Caco-2 (cell line): ENCODE results near the gene GPA33. TPM values are rescaled to one million over a fixed set of nuclear protein-coding genes. Genes with fewer than 3 reads are reported as not detected.

Experiments used
- BruUV-seq: library from RNA; stranded (reverse); fragments of 400-500 nt; replicated peaks from 2 replicates; lab custom pipeline; 2021; lab: Mats Ljungman, UMichigan
- CTCF ChIA-PET: fragments of 300-600 bp; sonication (Branson Sonifier 250); formaldehyde crosslinking; loops from one replicate; lab custom pipeline; 2022; ENCODE audit warnings: antibody characterized with exemption; lab: Charles Lee
- POLR2A ChIA-PET: fragments of 300-600 bp; sonication (Branson Sonifier 250); formaldehyde crosslinking; loops from one replicate; lab custom pipeline; 2022; ENCODE audit warnings: antibody characterized with exemption; lab: Charles Lee
- DNase-seq, 2 experiments: peaks; one replicate each; pipeline versions ENCODE4 v3.0.0 to v3.0.0-alpha.2; 2020 to 2022
- H3K27me3 ChIP-seq: replicated peaks from 2 replicates; pipeline ENCODE4 v1.6.0; 2011; ENCODE audit warnings: low read length; ENCODE audit not compliant: control insufficient read depth, insufficient read depth
- H3K36me3 ChIP-seq: 2 replicates; pipeline ENCODE4 v1.5.1; 2011; ENCODE audit warnings: low read length; ENCODE audit not compliant: control insufficient read depth, insufficient read depth
- H3K4me1 ChIP-seq: fragments of 250-450 bp; sonication (Bioruptor Pico); 2 replicates; pipeline ENCODE4 v1.5.1; 2020; ENCODE audit warnings: mild to moderate bottlenecking
- H3K4me3 ChIP-seq: 2 replicates; pipeline ENCODE4 v1.5.1; 2011; ENCODE audit warnings: low read depth, mild to moderate bottlenecking, control low read depth, low read length
- H3K9me3 ChIP-seq: fragments of 250-450 bp; sonication (Bioruptor Pico); 2 replicates; pipeline ENCODE4 v1.5.1; 2020; ENCODE audit warnings: mild to moderate bottlenecking, moderate library complexity
- H3K27ac Mint-ChIP-seq: one replicate; pipeline ENCODE4 v1.8.0; 2022; ENCODE audit warnings: mixed read lengths; ENCODE audit not compliant: unreplicated experiment
- H3K27me3 Mint-ChIP-seq: one replicate; pipeline ENCODE4 v1.8.0; 2022; ENCODE audit warnings: mixed read lengths; ENCODE audit not compliant: insufficient read depth, unreplicated experiment
- H3K36me3 Mint-ChIP-seq: one replicate; pipeline ENCODE4 v1.8.0; 2022; ENCODE audit warnings: mild to moderate bottlenecking, mixed read lengths; ENCODE audit not compliant: insufficient read depth, unreplicated experiment
- H3K4me1 Mint-ChIP-seq: one replicate; pipeline ENCODE4 v1.8.0; 2022; ENCODE audit warnings: low read depth, mixed read lengths; ENCODE audit not compliant: unreplicated experiment
- H3K4me3 Mint-ChIP-seq: one replicate; pipeline ENCODE4 v1.8.0; 2022; ENCODE audit warnings: mild to moderate bottlenecking, moderate library complexity, mixed read lengths; ENCODE audit not compliant: unreplicated experiment
- H3K9me3 Mint-ChIP-seq: one replicate; pipeline ENCODE4 v1.8.0; 2022; ENCODE audit warnings: mixed read lengths; ENCODE audit not compliant: unreplicated experiment
- CTCF ChIP-seq, 2 experiments: fragments of 200-600 bp in 1 of 2; IDR thresholded peaks; 1 replicate in 1 of 2; 2 replicates in 1 of 2; pipeline versions ENCODE4 v1.5.1 to v1.8.0; 2011 to 2022; ENCODE audit warnings: antibody characterized with exemption in 1 of 2, control low read depth in 1 of 2, inconsistent platforms in 1 of 2, low read depth in 1 of 2, low read length in 1 of 2, mild to moderate bottlenecking in 1 of 2, moderate library complexity in 1 of 2; ENCODE audit not compliant: insufficient read depth in 1 of 2, severe bottlenecking in 1 of 2, unreplicated experiment in 1 of 2
- intact Hi-C: fragments of 100-400 bp; cut with micrococcal nuclease; formaldehyde crosslinking; loops from one replicate; pipeline ENCODE4 v1.10.0; 2022; ENCODE audit not compliant: unreplicated experiment
- total RNA-seq: library from RNA; stranded (reverse); gene quantifications from 2 replicates; pipeline ENCODE4 v1.2.3, GENCODE V29; 2022

GPA33 gene
- total RNA-seq, 1 experiment from 2014 or later = not detected

- CTCF ChIA-PET = interaction anchor here (0.9 to 8.3 kb wide), 2 partner anchors 151 to 185 kb away, joined by 3 to 186 read pairs; partner anchors contain the start of gene TADA1
- H3K27me3 ChIP-seq = no peaks in the 10 kb centered on the region
- Mint-ChIP-seq H3K9me3 (no peaks in the 10 kb centered on the region), H3K36me3 (no peaks in the 10 kb centered on the region), H3K27me3 (no peaks in the 10 kb centered on the region), H3K4me1 (no peaks in the 10 kb centered on the region), H3K27ac (no peak overlapping the region), H3K4me3 (no peak overlapping the region)
- no peaks in the 10 kb centered on the region for H3K9me3 ChIP-seq
- TF ChIP-seq CTCF (IDR thresholded peaks at IDR 0.05; ENCODE audit: insufficient read depth in 1 of 2, low read depth in 1 of 2, low read length in 1 of 2, severe bottlenecking in 1 of 2, unreplicated experiment in 1 of 2) = no peak
- no peaks in the 10 kb centered on the region for H3K36me3 ChIP-seq
- POLR2A ChIA-PET = no interaction called here
- H3K4me1 ChIP-seq = no peaks in the 10 kb centered on the region; the same call in 1 of the 2 replicates
- no TSS peak for BruUV-seq
- DNase-seq = no peak
- intact Hi-C loops = no loop called here
- no peak overlapping the region for H3K4me3 ChIP-seq
These were observed 29.1 kb downstream of the GPA33 start for GRCh38 chr1:167061073-167061464.

- H3K27me3 ChIP-seq = no peaks in the 10 kb centered on the region
- Mint-ChIP-seq H3K9me3 (no peaks in the 10 kb centered on the region), H3K4me3 (no peak overlapping the region), H3K27ac (no peak overlapping the region), H3K36me3 (no peaks in the 10 kb centered on the region), H3K27me3 (no peaks in the 10 kb centered on the region), H3K4me1 (no peaks in the 10 kb centered on the region)
- CTCF ChIA-PET = interaction anchor here (0.9 to 8.3 kb wide), 2 partner anchors 150 to 184 kb away, joined by 3 to 186 read pairs; partner anchors contain the start of gene TADA1
- H3K4me1 ChIP-seq = no peaks in the 10 kb centered on the region; the same call in 1 of the 2 replicates
- no peaks in the 10 kb centered on the region for H3K36me3 ChIP-seq
- no TSS peak for BruUV-seq
- no peak overlapping the region for H3K4me3 ChIP-seq
- peak in 1 of 2 experiments; percentile 27 for DNase-seq
- TF ChIP-seq CTCF (IDR thresholded peaks at IDR 0.05; ENCODE audit: insufficient read depth in 1 of 2, low read depth in 1 of 2, low read length in 1 of 2, severe bottlenecking in 1 of 2, unreplicated experiment in 1 of 2) = peak in 1 of 2 experiments; percentile 54
- intact Hi-C loops = no loop called here
- H3K9me3 ChIP-seq = no peaks in the 10 kb centered on the region
- POLR2A ChIA-PET = no interaction called here
These were observed 29.8 kb downstream of the GPA33 start for GRCh38 chr1:167060141-167061072.

- DNase-seq = no peak
- Histone ChIP-seq H3K36me3 (no peaks in the 10 kb centered on the region), H3K9me3 (no peaks in the 10 kb centered on the region), H3K4me1 (no peaks in the 10 kb centered on the region; the same call in 1 of the 2 replicates), H3K4me3 (no peak overlapping the region), H3K27me3 (no peaks in the 10 kb centered on the region)
- Mint-ChIP-seq H3K36me3 (no peaks in the 10 kb centered on the region), H3K4me1 (no peaks in the 10 kb centered on the region), H3K27me3 (no peaks in the 10 kb centered on the region), H3K9me3 (no peaks in the 10 kb centered on the region), H3K27ac (no peak overlapping the region), H3K4me3 (no peak overlapping the region)
- no TSS peak for BruUV-seq
- TF ChIP-seq CTCF (IDR thresholded peaks at IDR 0.05; ENCODE audit: insufficient read depth in 1 of 2, low read depth in 1 of 2, low read length in 1 of 2, severe bottlenecking in 1 of 2, unreplicated experiment in 1 of 2) = no peak
- ChIA-PET CTCF (interaction anchor here (1.3 to 8.3 kb wide), 2 partner anchors 16 to 150 kb away, joined by 3 to 186 read pairs; no protein-coding TSS in a partner anchor), POLR2A (no interaction called here)
- intact Hi-C loops = loop anchor here (1.0 kb wide), 1 partner anchor 149 kb away; no protein-coding TSS in a partner anchor
These were observed 30.4 kb downstream of the GPA33 start for GRCh38 chr1:167059809-167060107.
